NCI-H146 treated with DMSO at 0.1 percent for 48 hours (cell line): ENCODE data around the gene HMGB4.

Experiments used
- DNase-seq: peaks from one replicate; lab custom pipeline; 2025; ENCODE audit not compliant: unreplicated experiment; lab: John Stamatoyannopoulos, UW

Gene HMGB4

GRCh38 chr1:33863779-33864178, at the start of gene HMGB4:
HMGB4 (plus strand) TSS chr1:33864079; CDS start chr1:33864192, 113 bp downstream.
- DNase-seq = no peak

GRCh38 chr1:33814166-33814565, 49.7 kb upstream of the HMGB4 start:
- DNase-seq = no peak

- DNase-seq = no peak
Observed at GRCh38 chr1:33815061-33815460, 48.8 kb upstream of the HMGB4 start.

GRCh38 chr1:33818071-33818470, 45.8 kb upstream of the HMGB4 start:
- no peak for DNase-seq

GRCh38 chr1:33819290-33819912, 44.5 kb upstream of the HMGB4 start:
- no peak for DNase-seq

- DNase-seq = no peak
Observed at GRCh38 chr1:33819913-33820311, 44.0 kb upstream of the HMGB4 start.

GRCh38 chr1:33820804-33821203, 43.1 kb upstream of the HMGB4 start:
- DNase-seq = no peak

GRCh38 chr1:33821291-33821690, 42.6 kb upstream of the HMGB4 start:
- DNase-seq = no peak

- DNase-seq = no peak
Observed at GRCh38 chr1:33822396-33822795, 41.5 kb upstream of the HMGB4 start.

- no peak for DNase-seq
Observed at GRCh38 chr1:33823401-33823800, 40.5 kb upstream of the HMGB4 start.

- no peak for DNase-seq
Observed at GRCh38 chr1:33823830-33824229, 40.0 kb upstream of the HMGB4 start.

GRCh38 chr1:33824321-33824720, 39.6 kb upstream of the HMGB4 start:
- no peak for DNase-seq

- no peak for DNase-seq
Observed at GRCh38 chr1:33824971-33825370, 38.9 kb upstream of the HMGB4 start.

- no peak for DNase-seq
Observed at GRCh38 chr1:33825506-33825905, 38.4 kb upstream of the HMGB4 start.

GRCh38 chr1:33826311-33826710, 37.6 kb upstream of the HMGB4 start:
- DNase-seq = no peak

- no peak for DNase-seq
Observed at GRCh38 chr1:33826711-33827110, 37.2 kb upstream of the HMGB4 start.

GRCh38 chr1:33828059-33828458, 35.8 kb upstream of the HMGB4 start:
- no peak for DNase-seq

- no peak for DNase-seq
Observed at GRCh38 chr1:33828654-33829053, 35.2 kb upstream of the HMGB4 start.

- DNase-seq = no peak
Observed at GRCh38 chr1:33836911-33837310, 27.0 kb upstream of the HMGB4 start.

GRCh38 chr1:33837635-33838034, 26.2 kb upstream of the HMGB4 start:
- no peak for DNase-seq

GRCh38 chr1:33841494-33841893, 22.4 kb upstream of the HMGB4 start:
- no peak for DNase-seq

GRCh38 chr1:33842348-33842747, 21.5 kb upstream of the HMGB4 start:
- no peak for DNase-seq

GRCh38 chr1:33844166-33844565, 19.7 kb upstream of the HMGB4 start:
- DNase-seq = no peak
